SK-N-SH (cell line): ENCODE data around the gene CLASRP. TPM values are rescaled to one million over a fixed set of nuclear protein-coding genes. Genes with fewer than 3 reads are reported as not detected.

ENCODE experiments used
- CTCF ChIA-PET: fragments of 300-600, 350-600 bp; formaldehyde crosslinking; extraction: SDS; loops from one replicate; lab custom pipeline; 2021; lab: Yijun Ruan, JAX
- POLR2A ChIA-PET: fragments of 350-600 bp; sonication (Branson Sonifier 250); formaldehyde crosslinking; extraction: SDS; loops from one replicate; lab custom pipeline; 2020; ENCODE audit warnings: antibody characterized with exemption, inconsistent platforms; lab: Yijun Ruan, JAX
- DNase-seq: peaks from one replicate; pipeline ENCODE4 v3.0.0; 2012
- H2AFZ ChIP-seq: fragments of 200-600 bp; sonication (generic); 2 replicates; pipeline ENCODE4 v1.8.1; 2016; ENCODE audit warnings: antibody characterized with exemption, mild to moderate bottlenecking, low read depth
- H3F3A ChIP-seq: fragments of 200-600 bp; sonication (generic); replicated peaks from 2 replicates; pipeline ENCODE3; 2016; ENCODE audit warnings: antibody characterized with exemption, mild to moderate bottlenecking; ENCODE audit not compliant: insufficient read depth
- H3K27ac ChIP-seq, 2 experiments: fragments of 200-500 bp in 1 of 2; fragments of 200-600 bp in 1 of 2; sonication (Bioruptor generic) in 1 of 2; sonication (generic), shearing (Covaris generic) in 1 of 2; 2 replicates each; pipeline versions ENCODE4 v1.5.1 to v1.6.1; 2014 to 2016; ENCODE audit warnings: low read depth in 2 of 2, inconsistent platforms in 1 of 2, low read length in 1 of 2, mild to moderate bottlenecking in 1 of 2, mixed read lengths in 1 of 2
- H3K27me3 ChIP-seq: fragments of 200-600 bp; sonication (generic), shearing (Covaris generic); 2 replicates; pipeline ENCODE4 v1.6.1; 2016; ENCODE audit warnings: mixed run types; ENCODE audit not compliant: insufficient read depth
- H3K36me3 ChIP-seq, 2 experiments: fragments of 200-500 bp in 1 of 2; fragments of 200-600 bp in 1 of 2; sonication (Bioruptor generic) in 1 of 2; sonication (generic) in 1 of 2; replicated peaks in 1 of 2; 2 replicates each; pipeline versions ENCODE3 to v1.5.1; 2014 to 2016; ENCODE audit warnings: low read length in 1 of 2, mild to moderate bottlenecking in 1 of 2; ENCODE audit not compliant: insufficient read depth in 2 of 2, control insufficient read depth in 1 of 2
- H3K4me1 ChIP-seq, 2 experiments: fragments of 200-500 bp in 1 of 2; fragments of 200-600 bp in 1 of 2; sonication (Bioruptor generic) in 1 of 2; sonication (generic), shearing (Covaris generic) in 1 of 2; 2 replicates each; pipeline versions ENCODE4 v1.5.1 to v1.6.1; 2014 to 2016; ENCODE audit warnings: low read depth in 1 of 2, low read length in 1 of 2, mixed run types in 1 of 2; ENCODE audit not compliant: insufficient read depth in 2 of 2, control insufficient read depth in 1 of 2
- H3K4me2 ChIP-seq: fragments of 200-600 bp; sonication (generic), shearing (Covaris generic); 2 replicates; pipeline ENCODE4 v1.6.1; 2017; ENCODE audit warnings: mixed run types
- H3K4me3 ChIP-seq, 2 experiments: fragments of 200-500 bp in 1 of 2; fragments of 200-600 bp in 1 of 2; sonication (Bioruptor generic) in 1 of 2; sonication (generic), shearing (Covaris generic) in 1 of 2; 2 replicates each; pipeline versions ENCODE4 v1.5.1 to v1.8.1; 2014 to 2016; ENCODE audit warnings: low read depth in 2 of 2, inconsistent platforms in 1 of 2, low read length in 1 of 2, mild to moderate bottlenecking in 1 of 2, mixed read lengths in 1 of 2, moderate library complexity in 1 of 2
- H3K79me2 ChIP-seq: fragments of 200-600 bp; sonication (generic); 2 replicates; pipeline ENCODE4 v1.8.1; 2017; ENCODE audit warnings: mild to moderate bottlenecking; ENCODE audit not compliant: insufficient read depth
- H3K9ac ChIP-seq: fragments of 200-600 bp; sonication (generic); 2 replicates; pipeline ENCODE4 v1.6.1; 2017; ENCODE audit warnings: mixed run types
- H3K9me2 ChIP-seq: fragments of 200-600 bp; sonication (generic); 2 replicates; pipeline ENCODE4 v1.6.1; 2017; ENCODE audit warnings: mixed run types
- H3K9me3 ChIP-seq: fragments of 200-600 bp; sonication (generic); 2 replicates; pipeline ENCODE4 v1.6.1; 2017; ENCODE audit warnings: mixed run types, mild to moderate bottlenecking, moderate library complexity
- H4K20me1 ChIP-seq: fragments of 200-600 bp; sonication (generic); 2 replicates; pipeline ENCODE4 v1.6.1; 2017; ENCODE audit warnings: mild to moderate bottlenecking, mixed run types; ENCODE audit not compliant: insufficient read depth
- CHD2 ChIP-seq: fragments of 150-350 bp; IDR thresholded peaks from 2 replicates; pipeline ENCODE4 v1.6.1; 2018; ENCODE audit warnings: low read length; ENCODE audit not compliant: partially characterized antibody
- ELF1 ChIP-seq: IDR thresholded peaks from 2 replicates; pipeline ENCODE4 v1.4.0; 2012
- EP300 ChIP-seq, 2 experiments: IDR thresholded peaks; 2 replicates each; pipeline versions ENCODE4 v1.4.0 to v1.6.1; 2012; ENCODE audit warnings: borderline replicate concordance in 1 of 2, low read depth in 1 of 2, low read length in 1 of 2
- EZH2phosphoT487 ChIP-seq: fragments of 200-600 bp; sonication (generic); IDR thresholded peaks from 2 replicates; pipeline ENCODE4 v1.6.1; 2017; ENCODE audit warnings: low read depth, mixed run types, mild to moderate bottlenecking, antibody characterized with exemption, moderate library complexity, borderline replicate concordance
- FOXJ3 ChIP-seq: sonication (generic); formaldehyde crosslinking; IDR thresholded peaks from 2 replicates; pipeline ENCODE4 v1.5.1; 2020; ENCODE audit warnings: mild to moderate bottlenecking, missing genetic modification reagents
- MXI1 ChIP-seq: IDR thresholded peaks from 2 replicates; pipeline ENCODE4 v1.6.1; 2012; ENCODE audit warnings: mild to moderate bottlenecking, low read depth, low read length, improper control_type of control experiment
- NFIC ChIP-seq: IDR thresholded peaks from 2 replicates; pipeline ENCODE4 v1.4.0; 2012; ENCODE audit warnings: borderline replicate concordance
- RCOR1 ChIP-seq: fragments of 150-350 bp; IDR thresholded peaks from 2 replicates; pipeline ENCODE4 v1.6.1; 2017; ENCODE audit warnings: antibody characterized with exemption, low read length
- SIN3A ChIP-seq: IDR thresholded peaks from 2 replicates; pipeline ENCODE4 v1.6.1; 2012; ENCODE audit warnings: low read depth, mild to moderate bottlenecking, low read length, moderate library complexity, borderline replicate concordance
- SMC3 ChIP-seq: IDR thresholded peaks from 2 replicates; pipeline ENCODE4 v1.6.1; 2012; ENCODE audit warnings: low read depth, low read length, improper control_type of control experiment
- TAF1 ChIP-seq: IDR thresholded peaks from 2 replicates; pipeline ENCODE4 v1.6.1; 2012; ENCODE audit warnings: low read depth, mild to moderate bottlenecking, low read length, moderate library complexity, borderline replicate concordance
- TCF12 ChIP-seq: IDR thresholded peaks from 2 replicates; pipeline ENCODE4 v1.4.0; 2012
- YY1 ChIP-seq: IDR thresholded peaks from 2 replicates; pipeline ENCODE4 v1.4.0; 2012; ENCODE audit warnings: low read depth, mild to moderate bottlenecking
- WGBS: methylation state at CpG from one replicate; pipeline ENCODE4 v1.1.6; 2017; ENCODE audit warnings: low lambda C conversion rate; 5-methylcytosine and 5-hydroxymethylcytosine counted together
- polyA plus RNA-seq, 3 experiments: library from polyadenylated mRNA; depleted of rRNA; stranded (reverse); fragments of >200 nt; gene quantifications; 2 replicates each; pipeline ENCODE4 v1.2.3, GENCODE V29; 2012
- TF ChIP-seq, protein P1 (sequence below): fragments of 150-350 bp; IDR thresholded peaks from 2 replicates; pipeline ENCODE4 v1.6.1; 2017; ENCODE audit warnings: antibody characterized with exemption, low read length, low read depth, borderline replicate concordance
- TF ChIP-seq, protein P2 (sequence below): IDR thresholded peaks from 2 replicates; pipeline ENCODE4 v1.4.0; 2012; ENCODE audit warnings: low read depth
- TF ChIP-seq, protein P3 (sequence below): IDR thresholded peaks from 2 replicates; pipeline ENCODE4 v1.4.0; 2012; ENCODE audit warnings: low read depth, borderline replicate concordance
- TF ChIP-seq, protein P4 (sequence below): IDR thresholded peaks from 2 replicates; pipeline ENCODE4; 2012
- TF ChIP-seq, protein P5 (sequence below): fragments of 150-350 bp; IDR thresholded peaks from 2 replicates; pipeline ENCODE4 v1.6.1; 2016; ENCODE audit warnings: mild to moderate bottlenecking, low read depth, low read length
- TF ChIP-seq, protein P6 (sequence below): fragments of 200-600 bp; sonication (generic); IDR thresholded peaks from 2 replicates; pipeline ENCODE4 v1.6.1; 2017; ENCODE audit warnings: antibody characterized with exemption, mild to moderate bottlenecking, moderate library complexity
- TF ChIP-seq, protein P7 (sequence below): IDR thresholded peaks from 2 replicates; pipeline ENCODE4 v1.6.1; 2012; ENCODE audit warnings: mild to moderate bottlenecking, low read depth, low read length, moderate library complexity

The CLASRP gene
- polyA plus RNA-seq, 1 of the 3 experiments (the other 2 are of a cell fraction): 54.8 TPM

DNA sequence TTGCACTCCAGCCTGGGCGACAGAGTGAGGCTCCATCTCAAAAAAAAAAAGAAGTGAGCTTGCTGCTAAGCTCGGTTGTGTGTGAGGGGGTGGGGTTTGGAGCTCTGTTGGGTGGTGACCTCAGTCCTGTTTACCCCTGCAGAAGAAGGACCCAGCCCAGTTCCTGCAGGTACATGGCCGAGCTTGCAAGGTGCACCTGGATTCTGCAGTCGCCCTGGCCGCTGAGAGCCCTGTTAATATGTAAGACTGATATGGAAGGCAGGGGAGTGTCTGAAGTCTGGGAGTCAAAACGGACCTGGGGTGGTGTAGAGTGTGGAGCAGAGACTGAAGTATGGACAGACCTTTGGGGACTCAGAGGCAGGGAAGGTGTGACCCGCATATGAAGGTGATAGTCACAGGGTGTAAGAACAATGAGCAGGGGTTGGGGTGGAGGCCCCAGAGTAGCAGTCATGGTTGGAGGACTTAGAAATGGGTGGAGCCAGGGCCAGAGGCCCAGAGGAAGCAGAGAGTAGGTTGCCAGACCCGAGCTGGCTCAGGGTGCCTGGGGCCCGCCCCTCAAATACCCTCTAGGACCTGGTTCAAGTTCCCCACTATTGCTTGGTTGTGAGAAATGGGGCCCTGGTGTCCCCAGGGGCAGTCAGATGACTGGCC, 13.2 kb downstream of the CLASRP start:
- POLR2A ChIA-PET: no interaction called here

More for the DNA sequence above, 13.2 kb downstream of the CLASRP start:
- CTCF ChIA-PET: interaction anchor here (1.3 to 3.8 kb wide), 2 partner anchors 8 to 35 kb away, joined by 3 to 16 read pairs; no protein-coding TSS in a partner anchor
- Histone ChIP-seq H3K4me3 (no peak overlapping the region), H3K27ac (no peak overlapping the region), H3K4me1 (no peaks in the 10 kb centered on the region; a peak in 1 of 4 replicates), H2AFZ (no peak overlapping the region), H3K9ac (no peak overlapping the region), H3K79me2 (peaks cover 73% of the 10 kb centered on the region), H3K36me3 (peaks cover 11 to 42% of the 10 kb centered on the region in 2 experiments), H3K4me2 (no peak overlapping the region), H3K9me3 (no peaks in the 10 kb centered on the region), H3K9me2 (no peaks in the 10 kb centered on the region), H4K20me1 (peaks cover 58% of the 10 kb centered on the region), H3F3A (peaks cover 4% of the 10 kb centered on the region), H3K27me3 (no peaks in the 10 kb centered on the region)
- TF ChIP-seq SMC3 (no peak), FOXJ3 (no peak), EZH2phosphoT487 (no peak), EP300 (IDR thresholded peaks at IDR 0.05; ENCODE audit: borderline replicate concordance in 1 of 2, low read depth in 1 of 2, low read length in 1 of 2) (no peak), RCOR1 (no peak), TAF1 (no peak), TCF12 (no peak), MXI1 (no peak), NFIC (no peak), YY1 (no peak), CHD2 (no peak), ELF1 (no peak), SIN3A (no peak)
- TF ChIP-seq, protein P1, sequence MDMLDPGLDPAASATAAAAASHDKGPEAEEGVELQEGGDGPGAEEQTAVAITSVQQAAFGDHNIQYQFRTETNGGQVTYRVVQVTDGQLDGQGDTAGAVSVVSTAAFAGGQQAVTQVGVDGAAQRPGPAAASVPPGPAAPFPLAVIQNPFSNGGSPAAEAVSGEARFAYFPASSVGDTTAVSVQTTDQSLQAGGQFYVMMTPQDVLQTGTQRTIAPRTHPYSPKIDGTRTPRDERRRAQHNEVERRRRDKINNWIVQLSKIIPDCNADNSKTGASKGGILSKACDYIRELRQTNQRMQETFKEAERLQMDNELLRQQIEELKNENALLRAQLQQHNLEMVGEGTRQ: no peak
- TF ChIP-seq, protein P2, sequence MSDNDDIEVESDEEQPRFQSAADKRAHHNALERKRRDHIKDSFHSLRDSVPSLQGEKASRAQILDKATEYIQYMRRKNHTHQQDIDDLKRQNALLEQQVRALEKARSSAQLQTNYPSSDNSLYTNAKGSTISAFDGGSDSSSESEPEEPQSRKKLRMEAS: no peak
- TF ChIP-seq, protein P3, sequence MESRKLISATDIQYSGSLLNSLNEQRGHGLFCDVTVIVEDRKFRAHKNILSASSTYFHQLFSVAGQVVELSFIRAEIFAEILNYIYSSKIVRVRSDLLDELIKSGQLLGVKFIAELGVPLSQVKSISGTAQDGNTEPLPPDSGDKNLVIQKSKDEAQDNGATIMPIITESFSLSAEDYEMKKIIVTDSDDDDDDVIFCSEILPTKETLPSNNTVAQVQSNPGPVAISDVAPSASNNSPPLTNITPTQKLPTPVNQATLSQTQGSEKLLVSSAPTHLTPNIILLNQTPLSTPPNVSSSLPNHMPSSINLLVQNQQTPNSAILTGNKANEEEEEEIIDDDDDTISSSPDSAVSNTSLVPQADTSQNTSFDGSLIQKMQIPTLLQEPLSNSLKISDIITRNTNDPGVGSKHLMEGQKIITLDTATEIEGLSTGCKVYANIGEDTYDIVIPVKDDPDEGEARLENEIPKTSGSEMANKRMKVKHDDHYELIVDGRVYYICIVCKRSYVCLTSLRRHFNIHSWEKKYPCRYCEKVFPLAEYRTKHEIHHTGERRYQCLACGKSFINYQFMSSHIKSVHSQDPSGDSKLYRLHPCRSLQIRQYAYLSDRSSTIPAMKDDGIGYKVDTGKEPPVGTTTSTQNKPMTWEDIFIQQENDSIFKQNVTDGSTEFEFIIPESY: no peak
- TF ChIP-seq, protein P4, sequence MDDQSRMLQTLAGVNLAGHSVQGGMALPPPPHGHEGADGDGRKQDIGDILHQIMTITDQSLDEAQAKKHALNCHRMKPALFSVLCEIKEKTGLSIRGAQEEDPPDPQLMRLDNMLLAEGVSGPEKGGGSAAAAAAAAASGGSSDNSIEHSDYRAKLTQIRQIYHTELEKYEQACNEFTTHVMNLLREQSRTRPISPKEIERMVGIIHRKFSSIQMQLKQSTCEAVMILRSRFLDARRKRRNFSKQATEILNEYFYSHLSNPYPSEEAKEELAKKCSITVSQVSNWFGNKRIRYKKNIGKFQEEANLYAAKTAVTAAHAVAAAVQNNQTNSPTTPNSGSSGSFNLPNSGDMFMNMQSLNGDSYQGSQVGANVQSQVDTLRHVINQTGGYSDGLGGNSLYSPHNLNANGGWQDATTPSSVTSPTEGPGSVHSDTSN: no peak
- TF ChIP-seq, protein P5, sequence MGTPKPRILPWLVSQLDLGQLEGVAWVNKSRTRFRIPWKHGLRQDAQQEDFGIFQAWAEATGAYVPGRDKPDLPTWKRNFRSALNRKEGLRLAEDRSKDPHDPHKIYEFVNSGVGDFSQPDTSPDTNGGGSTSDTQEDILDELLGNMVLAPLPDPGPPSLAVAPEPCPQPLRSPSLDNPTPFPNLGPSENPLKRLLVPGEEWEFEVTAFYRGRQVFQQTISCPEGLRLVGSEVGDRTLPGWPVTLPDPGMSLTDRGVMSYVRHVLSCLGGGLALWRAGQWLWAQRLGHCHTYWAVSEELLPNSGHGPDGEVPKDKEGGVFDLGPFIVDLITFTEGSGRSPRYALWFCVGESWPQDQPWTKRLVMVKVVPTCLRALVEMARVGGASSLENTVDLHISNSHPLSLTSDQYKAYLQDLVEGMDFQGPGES: no peak
- TF ChIP-seq, protein P6, sequence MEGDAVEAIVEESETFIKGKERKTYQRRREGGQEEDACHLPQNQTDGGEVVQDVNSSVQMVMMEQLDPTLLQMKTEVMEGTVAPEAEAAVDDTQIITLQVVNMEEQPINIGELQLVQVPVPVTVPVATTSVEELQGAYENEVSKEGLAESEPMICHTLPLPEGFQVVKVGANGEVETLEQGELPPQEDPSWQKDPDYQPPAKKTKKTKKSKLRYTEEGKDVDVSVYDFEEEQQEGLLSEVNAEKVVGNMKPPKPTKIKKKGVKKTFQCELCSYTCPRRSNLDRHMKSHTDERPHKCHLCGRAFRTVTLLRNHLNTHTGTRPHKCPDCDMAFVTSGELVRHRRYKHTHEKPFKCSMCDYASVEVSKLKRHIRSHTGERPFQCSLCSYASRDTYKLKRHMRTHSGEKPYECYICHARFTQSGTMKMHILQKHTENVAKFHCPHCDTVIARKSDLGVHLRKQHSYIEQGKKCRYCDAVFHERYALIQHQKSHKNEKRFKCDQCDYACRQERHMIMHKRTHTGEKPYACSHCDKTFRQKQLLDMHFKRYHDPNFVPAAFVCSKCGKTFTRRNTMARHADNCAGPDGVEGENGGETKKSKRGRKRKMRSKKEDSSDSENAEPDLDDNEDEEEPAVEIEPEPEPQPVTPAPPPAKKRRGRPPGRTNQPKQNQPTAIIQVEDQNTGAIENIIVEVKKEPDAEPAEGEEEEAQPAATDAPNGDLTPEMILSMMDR: no peak
- TF ChIP-seq, protein P7, sequence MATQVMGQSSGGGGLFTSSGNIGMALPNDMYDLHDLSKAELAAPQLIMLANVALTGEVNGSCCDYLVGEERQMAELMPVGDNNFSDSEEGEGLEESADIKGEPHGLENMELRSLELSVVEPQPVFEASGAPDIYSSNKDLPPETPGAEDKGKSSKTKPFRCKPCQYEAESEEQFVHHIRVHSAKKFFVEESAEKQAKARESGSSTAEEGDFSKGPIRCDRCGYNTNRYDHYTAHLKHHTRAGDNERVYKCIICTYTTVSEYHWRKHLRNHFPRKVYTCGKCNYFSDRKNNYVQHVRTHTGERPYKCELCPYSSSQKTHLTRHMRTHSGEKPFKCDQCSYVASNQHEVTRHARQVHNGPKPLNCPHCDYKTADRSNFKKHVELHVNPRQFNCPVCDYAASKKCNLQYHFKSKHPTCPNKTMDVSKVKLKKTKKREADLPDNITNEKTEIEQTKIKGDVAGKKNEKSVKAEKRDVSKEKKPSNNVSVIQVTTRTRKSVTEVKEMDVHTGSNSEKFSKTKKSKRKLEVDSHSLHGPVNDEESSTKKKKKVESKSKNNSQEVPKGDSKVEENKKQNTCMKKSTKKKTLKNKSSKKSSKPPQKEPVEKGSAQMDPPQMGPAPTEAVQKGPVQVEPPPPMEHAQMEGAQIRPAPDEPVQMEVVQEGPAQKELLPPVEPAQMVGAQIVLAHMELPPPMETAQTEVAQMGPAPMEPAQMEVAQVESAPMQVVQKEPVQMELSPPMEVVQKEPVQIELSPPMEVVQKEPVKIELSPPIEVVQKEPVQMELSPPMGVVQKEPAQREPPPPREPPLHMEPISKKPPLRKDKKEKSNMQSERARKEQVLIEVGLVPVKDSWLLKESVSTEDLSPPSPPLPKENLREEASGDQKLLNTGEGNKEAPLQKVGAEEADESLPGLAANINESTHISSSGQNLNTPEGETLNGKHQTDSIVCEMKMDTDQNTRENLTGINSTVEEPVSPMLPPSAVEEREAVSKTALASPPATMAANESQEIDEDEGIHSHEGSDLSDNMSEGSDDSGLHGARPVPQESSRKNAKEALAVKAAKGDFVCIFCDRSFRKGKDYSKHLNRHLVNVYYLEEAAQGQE: no peak
- no peak for DNase-seq
- WGBS: 81% methylated on average over 8 of the region's 9 CpGs
